Measurements from ENCODE around the gene YY2.

YY2 gene

DNA sequence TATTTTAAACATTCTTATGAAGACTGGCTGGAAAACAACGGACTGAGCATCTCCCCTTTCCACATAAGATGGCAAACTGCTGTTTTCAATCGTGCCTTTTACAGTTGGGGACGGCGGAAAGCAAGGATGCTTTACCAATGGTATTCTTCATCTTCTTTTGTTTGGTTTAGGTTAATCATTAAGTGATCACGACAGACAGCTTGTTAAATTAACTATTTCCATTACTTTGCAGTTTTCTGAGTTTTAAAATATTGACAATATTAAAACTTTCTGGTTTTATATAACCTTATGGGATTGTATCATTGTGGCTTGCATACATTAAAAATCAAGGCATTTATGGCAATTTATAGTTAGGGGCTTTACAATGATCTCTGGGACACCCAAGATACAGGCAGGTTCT, 12.6 kb upstream of the YY2 start:
- H3K4me3 ChIP-seq (ENCODE audit: low read length), result no peak overlapping the region
- no peak for TF ChIP-seq CTCF (conservative IDR thresholded peaks at IDR 0.05; ENCODE audit: low read length)
- no peak for DNase-seq (ENCODE audit: low read depth)

GRCh38 chrX:21845096-21845495, 10.7 kb upstream of the YY2 start:
- DNase-seq (ENCODE audit: low read depth), result no peak
- no peak overlapping the region for H3K4me3 ChIP-seq (ENCODE audit: low read length)
- TF ChIP-seq CTCF (conservative IDR thresholded peaks at IDR 0.05; ENCODE audit: low read length), result no peak

- DNase-seq (ENCODE audit: low read depth), result no peak
- no peak overlapping the region for H3K4me3 ChIP-seq (ENCODE audit: low read length)
- TF ChIP-seq CTCF (conservative IDR thresholded peaks at IDR 0.05; ENCODE audit: low read length), result no peak
Measured at GRCh38 chrX:21847342-21847741, 8.4 kb upstream of the YY2 start.

GRCh38 chrX:21853578-21853977, 2.2 kb upstream of the YY2 start:
- TF ChIP-seq CTCF (conservative IDR thresholded peaks at IDR 0.05; ENCODE audit: low read length), result no peak
- no peak overlapping the region for H3K4me3 ChIP-seq (ENCODE audit: low read length)
- DNase-seq (ENCODE audit: low read depth), result no peak

DNA sequence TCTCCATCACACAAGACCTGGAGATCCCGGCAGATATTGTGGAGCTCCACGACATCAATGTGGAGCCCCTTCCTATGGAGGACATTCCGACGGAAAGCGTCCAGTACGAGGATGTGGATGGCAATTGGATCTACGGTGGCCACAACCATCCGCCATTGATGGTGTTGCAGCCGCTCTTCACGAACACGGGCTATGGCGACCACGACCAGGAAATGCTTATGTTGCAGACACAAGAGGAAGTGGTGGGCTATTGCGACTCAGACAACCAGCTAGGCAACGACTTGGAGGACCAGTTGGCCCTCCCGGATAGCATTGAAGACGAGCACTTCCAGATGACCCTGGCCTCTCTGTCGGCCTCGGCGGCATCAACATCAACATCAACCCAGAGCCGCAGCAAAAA, 717 bp downstream of the YY2 start:
- DNase-seq (ENCODE audit: low read depth), result no peak
- H3K4me3 ChIP-seq (ENCODE audit: low read length), result no peak overlapping the region
- no peak for TF ChIP-seq CTCF (conservative IDR thresholded peaks at IDR 0.05; ENCODE audit: low read length)

DNA sequence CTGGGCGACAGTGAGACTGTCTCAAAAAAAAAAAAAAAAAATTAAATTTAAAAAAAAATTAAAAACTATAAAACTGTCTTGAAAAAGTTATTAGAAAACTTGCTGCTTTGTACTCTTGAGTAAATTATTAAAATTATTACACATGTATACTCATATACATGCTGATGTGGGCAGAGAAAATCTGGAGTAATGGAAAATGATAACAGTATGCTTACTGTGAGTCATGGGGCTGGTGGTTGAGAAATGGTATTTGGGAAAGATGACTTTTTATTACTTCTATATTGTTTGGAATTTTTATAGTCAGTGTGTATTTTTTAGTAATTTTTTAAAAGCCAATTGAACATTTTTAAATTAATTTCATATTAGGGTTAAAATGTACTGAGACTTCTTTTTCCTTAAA, 7.5 kb downstream of the YY2 start:
- no peak for DNase-seq (ENCODE audit: low read depth)
- no peak overlapping the region for H3K4me3 ChIP-seq (ENCODE audit: low read length)
- TF ChIP-seq CTCF (conservative IDR thresholded peaks at IDR 0.05; ENCODE audit: low read length), result no peak

- peak; percentile 32 for DNase-seq (ENCODE audit: low read depth)
Measured at GRCh38 chrX:21865436-21865835, 9.6 kb downstream of the YY2 start.

More at GRCh38 chrX:21865436-21865835, 9.6 kb downstream of the YY2 start:
- TF ChIP-seq CTCF (conservative IDR thresholded peaks at IDR 0.05; ENCODE audit: low read length), result no peak
- H3K4me3 ChIP-seq (ENCODE audit: low read length), result no peak overlapping the region
